ENCODE data around the gene IKBKE. TPM values are rescaled to one million over a fixed set of nuclear protein-coding genes. Genes with fewer than 3 reads are reported as not detected.

The IKBKE gene
- polyA plus RNA-seq, 1 donor (not counting 4 experiments of a cell fraction or from before 2014, with no cell fraction given): 8.9 TPM

- no peaks in the 10 kb centered on the region for H3K9me1 ChIP-seq (ENCODE audit: control insufficient read depth, extremely low read depth, insufficient read depth, low read length)
- FAIRE-seq: no peak
- dilution Hi-C loops (cut with MboI; ENCODE audit: extremely low pct_ligation_motif_present, low sequenced_read_pairs): no loop called here
- no peak overlapping the region for H3K27ac ChIP-seq (ENCODE audit: control insufficient read depth, insufficient read depth, low read length)
- H3K4me1 ChIP-seq (ENCODE audit: control insufficient read depth, extremely low read depth, insufficient read depth, low read length): peaks cover 12% of the 10 kb centered on the region
- TF ChIP-seq CTCF (optimal IDR thresholded peaks at IDR 0.05 in 1 of 3, IDR thresholded peaks at IDR 0.05 in 1 of 3, conservative IDR thresholded peaks at IDR 0.05 in 1 of 3; ENCODE audit: extremely low read depth in 1 of 3, insufficient read depth in 2 of 3, low read length in 3 of 3) (no peak), EZH2 (IDR thresholded peaks at IDR 0.05; ENCODE audit: low read length) (no peak)
- H3K9me3 ChIP-seq (ENCODE audit: control insufficient read depth, low read depth, low read length): no peaks in the 10 kb centered on the region
- no peak overlapping the region for H3K4me2 ChIP-seq (ENCODE audit: control insufficient read depth, extremely low read depth, insufficient read depth, low read depth, low read length)
- no peak overlapping the region for H2AFZ ChIP-seq (ENCODE audit: control insufficient read depth, low read length)
- no peak for DNase-seq (ENCODE audit: low read depth, low spot score)
- H3K36me3 ChIP-seq (ENCODE audit: control insufficient read depth in 2 of 2, extremely low read depth in 1 of 2, insufficient read depth in 2 of 2, low read length in 2 of 2): peaks cover 3 to 23% of the 10 kb centered on the region in 2 experiments
- no peaks in the 10 kb centered on the region for H3K27me3 ChIP-seq (ENCODE audit: control insufficient read depth, extremely low read depth, insufficient read depth, low read length)
- H3K9ac ChIP-seq (ENCODE audit: control insufficient read depth, extremely low read depth, insufficient read depth, low read length): no peak overlapping the region
- no peak overlapping the region for H3K4me3 ChIP-seq (ENCODE audit: control insufficient read depth in 2 of 3, extremely low read depth in 1 of 3, insufficient read depth in 2 of 3, low read depth in 1 of 3, low read length in 3 of 3)
- no peaks in the 10 kb centered on the region for H4K20me1 ChIP-seq (ENCODE audit: control insufficient read depth, extremely low read depth, insufficient read depth, low read length)
- no peaks in the 10 kb centered on the region for H3K79me2 ChIP-seq (ENCODE audit: control insufficient read depth, insufficient read depth, low read length)
Measured at GRCh38 chr1:206477110-206477509, 6.8 kb downstream of the IKBKE start.

GRCh38 chr1:206477581-206478380, 7.5 kb downstream of the IKBKE start:
- Histone ChIP-seq H4K20me1 (ENCODE audit: control insufficient read depth, extremely low read depth, insufficient read depth, low read length) (no peaks in the 10 kb centered on the region), H3K9me3 (ENCODE audit: control insufficient read depth, low read depth, low read length) (no peaks in the 10 kb centered on the region), H3K27ac (ENCODE audit: control insufficient read depth, insufficient read depth, low read length) (no peak overlapping the region), H2AFZ (ENCODE audit: control insufficient read depth, low read length) (no peak overlapping the region), H3K4me1 (ENCODE audit: control insufficient read depth, extremely low read depth, insufficient read depth, low read length) (peaks cover 19% of the 10 kb centered on the region), H3K4me3 (ENCODE audit: control insufficient read depth in 2 of 3, extremely low read depth in 1 of 3, insufficient read depth in 2 of 3, low read depth in 1 of 3, low read length in 3 of 3) (no peak overlapping the region), H3K36me3 (ENCODE audit: control insufficient read depth in 2 of 2, extremely low read depth in 1 of 2, insufficient read depth in 2 of 2, low read length in 2 of 2) (peaks cover 3 to 23% of the 10 kb centered on the region in 2 experiments), H3K27me3 (ENCODE audit: control insufficient read depth, extremely low read depth, insufficient read depth, low read length) (no peaks in the 10 kb centered on the region), H3K9ac (ENCODE audit: control insufficient read depth, extremely low read depth, insufficient read depth, low read length) (no peak overlapping the region), H3K79me2 (ENCODE audit: control insufficient read depth, insufficient read depth, low read length) (no peaks in the 10 kb centered on the region), H3K9me1 (ENCODE audit: control insufficient read depth, extremely low read depth, insufficient read depth, low read length) (no peaks in the 10 kb centered on the region), H3K4me2 (ENCODE audit: control insufficient read depth, extremely low read depth, insufficient read depth, low read depth, low read length) (no peak overlapping the region)
- TF ChIP-seq CTCF (optimal IDR thresholded peaks at IDR 0.05 in 1 of 3, IDR thresholded peaks at IDR 0.05 in 1 of 3, conservative IDR thresholded peaks at IDR 0.05 in 1 of 3; ENCODE audit: extremely low read depth in 1 of 3, insufficient read depth in 2 of 3, low read length in 3 of 3) (no peak), EZH2 (IDR thresholded peaks at IDR 0.05; ENCODE audit: low read length) (no peak)
- DNase-seq (ENCODE audit: low read depth, low spot score) (no peak), FAIRE-seq (no peak)
- dilution Hi-C loops (cut with MboI; ENCODE audit: extremely low pct_ligation_motif_present, low sequenced_read_pairs): no loop called here

Data from keratinocyte (primary cell).